GM21786 (cell line): ENCODE results near the gene ROBO1.
"Not testable (repeated sequence)": the region's sequence is repeated elsewhere in the genome, so short reads cannot be mapped to it uniquely, and the experiment has no call there.

Experiments
- ATAC-seq: cut with Tn5 transposase; IDR thresholded peaks from one replicate; pipeline ENCODE4 v1.9.1; 2021; ENCODE audit not compliant: unreplicated experiment

The ROBO1 gene

GRCh38 chr3:78889348-78889747 lies 878.5 kb downstream of the ROBO1 start:
- ATAC-seq = no peak

GRCh38 chr3:78888635-78889034 lies 879.2 kb downstream of the ROBO1 start:
- no peak for ATAC-seq

DNA sequence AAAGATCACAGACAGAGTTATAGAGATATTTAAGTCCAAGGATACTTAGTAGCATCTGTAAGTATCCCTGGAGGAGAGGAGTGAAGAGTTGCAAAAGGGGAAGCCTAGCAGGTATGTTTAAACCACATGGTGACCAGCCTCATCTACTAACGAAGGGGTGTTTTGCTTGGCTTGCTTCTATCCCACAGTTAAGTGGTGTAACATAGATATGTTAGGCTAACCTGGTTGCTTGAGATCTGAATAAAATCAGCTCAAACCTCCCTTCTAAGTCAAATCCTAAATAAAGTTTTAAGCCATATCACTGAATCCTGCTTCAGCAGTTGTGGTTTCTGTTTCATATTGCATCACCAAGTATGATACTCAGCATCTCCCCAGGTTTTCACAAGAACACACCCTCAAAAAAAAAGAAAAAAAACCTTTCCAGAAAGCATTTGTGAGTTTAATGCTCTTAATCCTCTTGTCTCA lies 880.2 kb downstream of the ROBO1 start:
- peak; percentile 66 for ATAC-seq

- ATAC-seq = no peak
Measured at GRCh38 chr3:78887029-78887428, 880.8 kb downstream of the ROBO1 start.

DNA sequence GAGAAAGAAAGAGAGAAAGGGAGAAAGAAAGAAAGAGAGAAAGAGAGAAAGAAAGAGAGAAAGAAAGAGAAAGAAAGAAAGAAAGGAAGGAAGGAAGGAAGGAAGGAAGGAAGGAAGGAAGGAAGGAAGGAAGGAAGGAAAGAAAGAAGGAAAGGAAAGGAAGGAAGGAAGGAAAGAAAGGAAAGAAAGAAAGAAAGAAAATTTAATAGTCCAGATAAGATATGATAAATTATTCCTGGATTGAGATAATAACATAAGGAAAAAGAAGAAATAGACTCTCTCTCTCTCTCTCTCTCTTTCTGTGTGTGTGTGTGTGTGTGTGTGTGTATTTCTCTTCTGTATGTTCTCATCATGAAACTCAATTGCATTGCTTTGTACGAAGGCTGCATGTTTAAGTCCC lies 883.2 kb downstream of the ROBO1 start:
- ATAC-seq = not testable (repeated sequence)

DNA sequence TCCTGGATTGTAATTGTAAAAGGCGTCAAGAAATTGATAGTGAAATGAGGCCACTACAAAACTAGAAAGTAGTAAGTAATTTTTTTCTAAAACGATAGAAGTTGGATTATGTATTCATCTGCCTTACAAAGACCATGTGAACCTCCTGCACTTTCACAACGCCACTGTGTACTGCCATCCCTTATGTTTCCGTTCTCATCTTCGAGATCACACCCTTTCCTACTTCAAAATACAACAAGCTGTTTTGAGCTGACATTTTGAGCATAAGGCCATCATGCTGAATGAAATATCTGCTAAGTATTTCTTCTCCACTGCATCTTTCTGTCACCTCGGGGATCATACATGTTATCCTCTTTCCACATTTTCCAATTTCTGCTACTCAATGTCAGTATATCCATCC lies 885.5 kb downstream of the ROBO1 start:
- no peak for ATAC-seq

DNA sequence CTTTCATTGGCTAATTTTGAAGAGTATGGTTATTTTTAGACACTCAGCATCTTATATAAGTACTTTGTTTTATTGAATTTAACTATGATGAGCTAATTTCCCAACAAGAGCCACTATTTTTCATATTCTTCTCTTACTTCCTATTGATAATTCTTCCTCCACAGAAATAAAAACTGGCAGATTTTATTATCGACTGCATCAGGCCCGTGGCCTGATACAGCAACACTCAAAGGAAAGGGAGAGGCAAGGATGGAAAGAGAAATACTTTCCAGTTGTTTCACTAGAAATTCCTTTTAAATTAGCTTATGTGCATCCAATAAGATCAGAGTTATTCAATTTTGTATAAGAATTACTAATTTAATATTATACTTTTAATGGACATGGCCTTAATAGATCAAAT lies 886.3 kb downstream of the ROBO1 start:
- no peak for ATAC-seq

DNA sequence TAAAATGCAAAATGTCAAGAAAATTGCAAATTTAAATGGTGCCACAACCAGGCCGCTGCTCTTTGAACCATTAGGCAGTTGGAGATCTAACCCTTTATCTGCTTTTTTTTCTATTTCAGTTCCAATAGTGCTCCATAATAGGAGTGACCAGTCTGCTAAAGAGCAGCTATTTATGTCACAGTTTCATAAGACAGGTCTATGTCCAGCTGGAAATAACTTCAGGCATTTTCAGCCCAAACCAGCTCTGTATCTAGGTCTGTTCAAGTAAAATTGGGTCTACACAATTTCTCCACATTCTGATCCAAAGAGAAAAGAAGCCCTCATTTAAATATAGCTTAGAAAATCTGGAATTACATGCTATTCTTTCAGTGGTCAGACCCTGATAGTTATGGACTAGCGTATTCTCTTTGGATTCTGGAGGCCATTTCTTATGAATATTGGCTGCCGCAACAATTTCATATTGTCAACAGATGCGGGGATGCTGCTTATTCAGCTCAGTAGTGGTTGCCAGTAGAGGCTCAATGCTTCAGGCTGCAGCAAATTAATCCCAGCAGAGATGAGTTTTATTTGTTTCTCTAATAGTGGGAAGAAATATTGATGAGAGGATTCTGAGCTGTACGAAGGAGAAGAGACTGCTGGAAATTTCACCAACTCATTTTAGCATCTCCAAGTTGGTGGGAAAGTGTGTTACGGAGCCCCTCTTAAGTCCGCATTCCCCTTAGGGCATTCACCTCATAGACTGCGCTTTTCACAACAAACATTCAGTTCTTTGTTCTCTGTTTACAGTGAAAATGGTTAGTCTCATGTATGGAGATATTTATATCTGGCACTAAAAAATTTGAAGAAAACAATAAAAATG lies 887.0 kb downstream of the ROBO1 start:
- ATAC-seq = no peak

GRCh38 chr3:78879295-78879860 lies 888.4 kb downstream of the ROBO1 start:
- ATAC-seq = no peak

DNA sequence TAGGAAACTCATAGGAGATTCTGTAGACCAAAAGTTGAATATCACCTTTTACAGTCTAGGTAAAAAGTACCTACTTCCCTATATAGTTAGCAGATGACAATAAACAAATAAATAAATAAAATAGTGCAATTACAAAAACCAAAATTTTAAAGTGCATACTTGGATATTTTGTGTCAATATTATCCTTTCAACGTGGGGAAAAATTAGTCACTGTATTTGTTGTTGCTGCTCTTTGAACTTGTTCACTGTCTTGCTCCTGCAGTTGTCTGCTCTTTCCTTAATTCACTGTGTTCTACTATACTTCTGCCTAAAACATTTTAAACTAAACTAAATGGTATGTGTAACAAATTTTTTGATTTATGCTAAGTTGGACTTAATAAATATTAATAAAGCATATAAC lies 889.0 kb downstream of the ROBO1 start:
- ATAC-seq = no peak

- no peak for ATAC-seq
Measured at GRCh38 chr3:78878011-78878410, 889.8 kb downstream of the ROBO1 start.

GRCh38 chr3:78875851-78876250 lies 891.9 kb downstream of the ROBO1 start:
- no peak for ATAC-seq

DNA sequence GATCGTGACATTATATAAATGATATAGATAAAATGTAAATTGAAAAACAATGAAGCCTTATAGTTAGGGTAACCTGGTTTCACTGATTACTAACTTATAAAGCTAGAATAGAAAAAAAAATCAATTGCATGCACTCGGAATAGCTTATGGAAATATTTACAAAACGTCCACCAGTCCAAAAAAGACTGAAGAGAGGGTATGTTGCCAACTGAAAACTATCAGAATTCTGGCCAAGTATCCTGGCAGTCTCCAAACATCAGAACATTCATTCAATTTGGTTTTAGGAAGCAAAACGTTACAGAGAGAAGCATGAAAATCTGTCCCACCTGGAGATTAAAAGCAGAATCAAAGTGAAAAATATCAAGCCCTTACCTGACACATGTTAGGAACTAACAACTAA lies 892.4 kb downstream of the ROBO1 start:
- no peak for ATAC-seq

DNA sequence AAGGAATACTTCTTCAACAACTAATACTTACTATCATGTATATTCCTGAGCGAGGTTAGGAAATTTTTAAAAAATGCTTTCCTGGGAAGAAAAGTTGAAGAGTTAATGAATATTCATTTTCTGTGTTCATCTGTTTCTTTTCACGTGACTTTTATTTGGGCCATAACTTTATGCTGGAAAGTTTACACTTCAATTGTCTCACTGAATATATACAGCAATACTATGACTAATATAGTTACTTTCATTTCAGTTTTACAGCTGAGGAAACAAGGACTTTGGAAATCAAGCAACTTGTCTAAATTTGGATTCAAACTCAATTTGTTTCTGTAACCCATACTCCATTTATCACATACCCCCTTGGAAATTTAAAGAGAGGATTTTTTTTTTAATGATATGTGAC lies 894.2 kb downstream of the ROBO1 start:
- peak; percentile 48 for ATAC-seq

DNA sequence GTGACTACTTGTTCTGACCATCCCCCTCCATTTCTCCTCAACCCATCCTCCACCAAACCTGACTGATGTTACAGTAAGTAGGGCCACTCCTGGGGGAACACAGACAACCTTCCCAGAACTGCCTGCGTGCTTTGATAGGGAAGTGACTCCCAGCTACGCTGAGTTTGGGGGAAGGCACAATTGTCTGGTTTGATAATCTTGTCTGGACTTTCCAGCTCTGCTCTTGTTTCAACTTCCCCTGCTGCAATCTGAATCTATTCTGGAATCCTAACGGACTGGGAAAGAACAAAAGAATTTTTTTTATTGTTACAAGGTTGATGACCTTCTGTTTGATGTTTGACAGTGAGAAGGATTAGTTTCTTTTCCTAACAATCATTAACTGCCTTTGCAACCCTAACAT lies 895.6 kb downstream of the ROBO1 start:
- ATAC-seq = no peak

GRCh38 chr3:78871048-78871447 lies 896.8 kb downstream of the ROBO1 start:
- peak; percentile 67 for ATAC-seq

DNA sequence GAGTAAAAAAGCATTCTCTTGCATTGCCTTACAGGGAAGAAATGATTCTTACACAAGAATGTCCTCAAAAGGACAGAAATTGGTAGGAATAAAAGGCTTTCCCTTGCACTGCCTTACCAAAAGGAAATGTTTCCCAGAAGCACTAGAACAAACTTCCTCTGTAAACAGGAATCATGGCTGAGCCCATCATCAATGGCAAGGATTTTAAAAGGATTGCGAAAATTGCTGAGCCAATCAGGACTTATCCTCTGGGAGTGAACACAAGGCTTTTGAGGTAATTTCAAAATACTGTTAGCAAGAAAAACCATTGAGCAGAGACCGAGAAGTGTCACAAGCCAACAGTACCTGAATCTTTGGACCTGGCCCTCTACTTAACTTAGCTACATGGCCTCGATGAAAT lies 897.3 kb downstream of the ROBO1 start:
- ATAC-seq = no peak

DNA sequence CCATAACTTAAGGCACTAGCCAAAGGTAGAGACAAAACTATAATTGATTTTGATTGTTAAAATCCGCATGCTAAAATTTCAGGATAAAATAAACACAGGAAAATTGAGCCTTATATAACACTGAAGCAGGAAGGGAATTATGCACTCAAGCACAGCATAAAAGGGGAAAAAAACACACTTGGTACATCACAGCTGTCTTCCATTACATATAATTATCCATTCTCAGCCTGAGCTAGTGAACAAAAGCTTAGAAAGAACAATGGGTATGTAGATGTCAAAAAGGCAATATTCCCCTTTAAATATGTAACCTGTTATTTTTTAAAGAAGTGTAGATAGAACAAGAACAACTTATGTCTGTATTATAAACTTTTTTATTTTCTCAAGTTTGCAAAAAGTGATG lies 899.2 kb downstream of the ROBO1 start:
- no peak for ATAC-seq

DNA sequence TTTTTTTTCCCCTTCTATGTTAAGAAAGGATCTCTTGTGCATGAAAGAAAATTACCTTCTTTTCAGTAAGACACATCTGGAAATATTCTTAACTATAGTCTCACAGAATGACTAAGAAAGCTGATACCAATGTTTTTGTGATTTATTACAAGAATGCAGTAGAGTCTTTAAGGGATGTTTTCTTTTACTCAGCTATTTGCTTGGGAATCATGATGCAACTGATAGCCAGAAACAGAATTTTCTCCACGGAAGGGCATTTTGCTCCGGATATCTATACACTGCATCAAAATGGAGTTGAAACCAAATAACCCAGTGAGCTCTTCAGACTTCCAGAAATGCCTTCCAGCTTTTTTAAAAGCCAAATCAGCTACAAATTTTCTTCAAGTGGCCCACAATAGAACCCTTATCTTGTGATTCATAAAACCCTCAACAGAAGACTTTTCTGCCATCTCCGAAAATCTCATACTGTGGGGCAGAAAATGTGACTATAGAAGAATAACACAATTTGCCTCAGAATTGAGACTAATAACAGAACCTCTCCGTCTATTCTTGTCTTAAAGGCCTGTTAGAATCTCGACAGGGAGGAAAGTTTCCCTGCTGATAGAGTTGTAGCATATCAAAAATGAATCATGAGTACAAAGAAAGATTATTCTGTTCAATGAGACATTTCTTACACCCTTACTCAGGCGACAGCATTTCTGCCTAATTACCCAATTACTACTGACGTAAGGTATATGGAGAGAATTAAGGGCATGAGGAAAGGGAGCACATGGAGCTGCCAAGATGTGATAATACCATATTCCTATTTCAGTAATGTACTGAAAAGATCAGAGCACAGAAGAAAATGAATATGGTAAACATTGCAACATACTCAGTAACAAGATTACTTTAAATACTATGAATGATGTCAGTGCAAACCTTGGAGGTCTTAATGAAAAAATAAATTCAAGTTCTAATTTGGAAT lies 900.1 kb downstream of the ROBO1 start:
- no peak for ATAC-seq

DNA sequence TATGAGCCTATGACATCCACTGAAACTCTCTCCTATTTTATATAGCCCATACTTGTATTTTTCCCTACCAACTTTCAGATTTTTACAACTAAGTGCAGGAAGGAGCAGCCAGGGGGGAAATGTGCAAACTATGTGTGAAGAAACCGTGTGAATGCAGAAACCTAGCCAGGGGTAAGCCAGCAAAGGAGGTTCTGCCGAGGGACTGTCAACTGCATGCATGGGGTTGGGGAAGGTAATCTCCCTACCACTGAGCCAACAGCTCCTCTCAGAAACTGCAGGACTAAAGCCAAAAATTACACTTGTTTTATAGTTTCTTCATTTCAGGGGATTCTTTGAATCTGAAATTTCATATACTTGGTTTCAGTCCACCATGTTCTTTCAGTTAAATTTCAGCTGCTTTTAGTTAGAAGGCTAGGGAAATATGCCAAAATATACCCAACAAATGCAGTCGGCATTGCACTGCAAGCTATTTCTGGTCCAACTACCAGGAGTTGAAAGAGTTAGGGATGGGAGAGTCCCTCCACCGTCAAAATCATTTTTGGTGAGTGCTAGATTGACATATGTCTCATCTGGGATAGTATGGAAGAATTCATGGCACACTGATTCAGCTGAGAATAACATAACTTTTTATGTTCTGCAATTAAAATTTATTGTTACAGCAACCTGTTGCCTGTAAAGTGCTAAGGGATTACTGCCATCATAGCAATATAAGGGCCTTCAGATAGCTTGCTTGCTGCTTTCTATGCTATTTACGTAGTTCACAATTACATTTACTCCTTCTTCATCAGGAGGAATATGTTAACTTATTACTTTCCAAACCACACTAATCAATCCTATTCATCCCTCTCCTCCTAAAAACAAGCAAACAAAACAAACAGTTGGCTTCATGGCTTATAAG lies 904.2 kb downstream of the ROBO1 start:
- no peak for ATAC-seq
